ENCODE results near the gene KMT2E. TPM values are rescaled to one million over a fixed set of nuclear protein-coding genes. Genes with fewer than 3 reads are reported as not detected.

Gene KMT2E
- total RNA-seq, 1 experiment from 2014 or later, result 38.2 TPM

- WGBS (ENCODE audit: extremely low coverage, insufficient read length, low lambda C conversion rate), result no CpG with 5 or more reads among the region's 3 CpGs
- no peaks in the 10 kb centered on the region for H4K20me1 ChIP-seq (ENCODE audit: control insufficient read depth, insufficient read depth, insufficient read length)
- no peak overlapping the region for H3K9ac ChIP-seq (ENCODE audit: extremely low read depth, insufficient read length, low read length)
- 0 out of 4 replicates have a peak, but pooled peaks cover 0 to 5% of the 10 kb centered on the region in 2 experiments for H3K4me1 Mint-ChIP-seq
- H3K4me2 ChIP-seq (ENCODE audit: insufficient read depth, insufficient read length, low read length), result no peak overlapping the region
- H3K27me3 Mint-ChIP-seq (ENCODE audit: low read depth), result no peaks in the 10 kb centered on the region
- no peak overlapping the region for H3K4me3 Mint-ChIP-seq
- no peak overlapping the region for H4K8ac ChIP-seq (replicated peaks; ENCODE audit: insufficient read length, low read depth, low read length)
- no peak overlapping the region for H2BK120ac ChIP-seq (ENCODE audit: low read depth, low read length, poor library complexity, severe bottlenecking)
- H3K79me1 ChIP-seq (ENCODE audit: insufficient read depth, low read depth, low read length, poor library complexity, severe bottlenecking), result no peaks in the 10 kb centered on the region
- H3K27ac ChIP-seq (ENCODE audit: insufficient read length, low read depth, low read length), result no peak overlapping the region
- H3K36me3 Mint-ChIP-seq (ENCODE audit: insufficient read depth in 1 of 3, low read depth in 3 of 3), result no peaks in the 10 kb centered on the region
- no peak overlapping the region for H3K56ac ChIP-seq (ENCODE audit: insufficient read length, low read depth, low read length)
- no peak overlapping the region for H2BK12ac ChIP-seq (ENCODE audit: insufficient read length, low read depth, low read length)
- no peak overlapping the region for H3K14ac ChIP-seq (ENCODE audit: insufficient read depth, low read length)
- no peaks in the 10 kb centered on the region for H3K4me1 ChIP-seq (ENCODE audit: insufficient read depth, low read length)
- no peak overlapping the region for H3K4ac ChIP-seq (ENCODE audit: low read depth, low read length)
- H3K9me3 ChIP-seq (ENCODE audit: control insufficient read depth, low read depth, low read length), result no peaks in the 10 kb centered on the region
- no peak overlapping the region for H3T11ph ChIP-seq (ENCODE audit: low read length)
- no peak overlapping the region for H2AK5ac ChIP-seq (ENCODE audit: insufficient read length, low read length)
- H3K18ac ChIP-seq (ENCODE audit: insufficient read length, low read depth, low read length), result no peak overlapping the region
- no peak for DNase-seq
- no peak for TF ChIP-seq CTCF (conservative IDR thresholded peaks at IDR 0.05)
- H4K91ac ChIP-seq (ENCODE audit: insufficient read length, low read depth, low read length), result no peak overlapping the region
- no peak overlapping the region for H2BK5ac ChIP-seq (ENCODE audit: insufficient read length, low read length)
- no peak overlapping the region for H2BK20ac ChIP-seq (ENCODE audit: low read depth, low read length, poor library complexity, severe bottlenecking)
- no peak overlapping the region for H2AFZ ChIP-seq (ENCODE audit: low read length)
- H3K27ac Mint-ChIP-seq, result 0 out of 7 replicates have a peak overlapping the region, but pooled peaks of 1 of the 3 experiments have one; percentile 48
- no peaks in the 10 kb centered on the region for H3K79me2 ChIP-seq (ENCODE audit: insufficient read depth, low read length)
- H2BK15ac ChIP-seq (ENCODE audit: low read depth, low read length), result no peak overlapping the region
- no peak overlapping the region for H3K23ac ChIP-seq (ENCODE audit: insufficient read length, low read depth, low read length)
- no peaks in the 10 kb centered on the region for H3K23me2 ChIP-seq (ENCODE audit: insufficient read length, low read depth, low read length, poor library complexity, severe bottlenecking)
- H3K27me3 ChIP-seq (ENCODE audit: insufficient read depth, low read length), result no peaks in the 10 kb centered on the region
- no peaks in the 10 kb centered on the region for H3K9me3 Mint-ChIP-seq
- no peak overlapping the region for H4K5ac ChIP-seq (ENCODE audit: insufficient read length, low read depth, low read length)
These were observed 42.5 kb upstream of the KMT2E start for GRCh38 chr7:104971290-104972071.
